BE2C (cell line): ENCODE measurements around the gene ABHD14A.

Source experiments
- DNase-seq: peaks from one replicate; pipeline ENCODE4 v3.0.0-alpha.2; 2020
- H3K27me3 ChIP-seq: fragments of 250-450 bp; sonication (Bioruptor Pico); 2 replicates; pipeline ENCODE4 v1.5.1; 2020; ENCODE audit warnings: mild to moderate bottlenecking
- H3K36me3 ChIP-seq: fragments of 250-450 bp; sonication (Bioruptor Pico); 2 replicates; pipeline ENCODE4 v1.5.1; 2020; ENCODE audit warnings: mild to moderate bottlenecking
- H3K4me1 ChIP-seq: fragments of 250-450 bp; sonication (Bioruptor Pico); 2 replicates; pipeline ENCODE4 v1.5.1; 2020
- H3K4me3 ChIP-seq: 2 replicates; pipeline ENCODE4 v1.5.1; 2011; ENCODE audit warnings: low read depth, low read length
- H3K9me3 ChIP-seq: fragments of 250-450 bp; sonication (Bioruptor Pico); 2 replicates; pipeline ENCODE4 v1.5.1; 2020
- CTCF ChIP-seq: IDR thresholded peaks from 2 replicates; pipeline ENCODE4 v1.5.1; 2012; ENCODE audit warnings: mild to moderate bottlenecking, low read depth, low read length

The ABHD14A gene

GRCh38 chr3:51945031-51945840 lies 29.6 kb upstream of the ABHD14A start:
- H3K9me3 ChIP-seq: no peaks in the 10 kb centered on the region
- no peak overlapping the region for H3K4me3 ChIP-seq
- DNase-seq: no peak
- no peaks in the 10 kb centered on the region for H3K36me3 ChIP-seq
- no peaks in the 10 kb centered on the region for H3K27me3 ChIP-seq
- H3K4me1 ChIP-seq: no peaks in the 10 kb centered on the region
- no peak for TF ChIP-seq CTCF

GRCh38 chr3:51945926-51946705 lies 28.7 kb upstream of the ABHD14A start:
- Histone ChIP-seq H3K9me3 (no peaks in the 10 kb centered on the region), H3K36me3 (no peaks in the 10 kb centered on the region), H3K4me1 (no peaks in the 10 kb centered on the region), H3K4me3 (no peak overlapping the region), H3K27me3 (no peaks in the 10 kb centered on the region)
- DNase-seq: no peak
- TF ChIP-seq CTCF: no peak

GRCh38 chr3:51946796-51947195 lies 28.1 kb upstream of the ABHD14A start:
- no peaks in the 10 kb centered on the region for H3K27me3 ChIP-seq
- no peak for TF ChIP-seq CTCF
- no peak for DNase-seq
- H3K4me3 ChIP-seq: no peak overlapping the region
- H3K4me1 ChIP-seq: no peaks in the 10 kb centered on the region
- no peaks in the 10 kb centered on the region for H3K9me3 ChIP-seq
- H3K36me3 ChIP-seq: no peaks in the 10 kb centered on the region

GRCh38 chr3:51947215-51947900 lies 27.5 kb upstream of the ABHD14A start:
- Histone ChIP-seq H3K4me1 (no peaks in the 10 kb centered on the region), H3K27me3 (no peaks in the 10 kb centered on the region), H3K9me3 (no peaks in the 10 kb centered on the region), H3K4me3 (no peak overlapping the region), H3K36me3 (no peaks in the 10 kb centered on the region)
- DNase-seq: no peak
- no peak for TF ChIP-seq CTCF

- H3K4me1 ChIP-seq: no peaks in the 10 kb centered on the region
- DNase-seq: no peak
- H3K4me3 ChIP-seq: no peak overlapping the region
- H3K9me3 ChIP-seq: no peaks in the 10 kb centered on the region
- H3K27me3 ChIP-seq: no peaks in the 10 kb centered on the region
- TF ChIP-seq CTCF: no peak
- H3K36me3 ChIP-seq: no peaks in the 10 kb centered on the region
Observed at GRCh38 chr3:51948016-51948580, 26.8 kb upstream of the ABHD14A start.
